HG03064 (cell line): ENCODE data around the gene FKBP5.
"Not testable (repeated sequence)": the region's sequence is repeated elsewhere in the genome, so short reads cannot be mapped to it uniquely, and the experiment has no call there.

ENCODE experiments used
- ATAC-seq: cut with Tn5 transposase; IDR thresholded peaks from one replicate; pipeline ENCODE4 v1.9.1; 2021; ENCODE audit warnings: low read depth; ENCODE audit not compliant: unreplicated experiment

The FKBP5 gene

GRCh38 chr6:35561113-35561512, 127.6 kb downstream of the FKBP5 start:
- ATAC-seq = no peak

GRCh38 chr6:35558571-35558970, 130.1 kb downstream of the FKBP5 start:
- ATAC-seq = no peak

GRCh38 chr6:35557239-35557638, 131.5 kb downstream of the FKBP5 start:
- ATAC-seq = no peak

- ATAC-seq = no peak
Measured at GRCh38 chr6:35554811-35555210, 133.9 kb downstream of the FKBP5 start.

GRCh38 chr6:35553315-35553714, 135.4 kb downstream of the FKBP5 start:
- no peak for ATAC-seq

- ATAC-seq = no peak
Measured at GRCh38 chr6:35552285-35552917, 136.3 kb downstream of the FKBP5 start.

GRCh38 chr6:35550437-35550836, 138.3 kb downstream of the FKBP5 start:
- no peak for ATAC-seq

- no peak for ATAC-seq
Measured at GRCh38 chr6:35547676-35548075, 141.0 kb downstream of the FKBP5 start.

- no peak for ATAC-seq
Measured at GRCh38 chr6:35544769-35545361, 143.8 kb downstream of the FKBP5 start.

GRCh38 chr6:35543459-35544193, 145.1 kb downstream of the FKBP5 start:
- no peak for ATAC-seq

GRCh38 chr6:35541836-35542235, 146.9 kb downstream of the FKBP5 start:
- no peak for ATAC-seq

- no peak for ATAC-seq
Measured at GRCh38 chr6:35539223-35539622, 149.5 kb downstream of the FKBP5 start.

- ATAC-seq = not testable (repeated sequence)
Measured at GRCh38 chr6:35535847-35536246, 152.9 kb downstream of the FKBP5 start.

- ATAC-seq = no peak
Measured at GRCh38 chr6:35534407-35535170, 154.1 kb downstream of the FKBP5 start.

GRCh38 chr6:35533981-35534380, 154.7 kb downstream of the FKBP5 start:
- ATAC-seq = no peak

GRCh38 chr6:35532126-35532525, 156.6 kb downstream of the FKBP5 start:
- ATAC-seq = no peak

GRCh38 chr6:35524380-35525020, 164.2 kb downstream of the FKBP5 start:
- ATAC-seq = no peak
